ENCODE results near the gene NELL1.

DNA sequence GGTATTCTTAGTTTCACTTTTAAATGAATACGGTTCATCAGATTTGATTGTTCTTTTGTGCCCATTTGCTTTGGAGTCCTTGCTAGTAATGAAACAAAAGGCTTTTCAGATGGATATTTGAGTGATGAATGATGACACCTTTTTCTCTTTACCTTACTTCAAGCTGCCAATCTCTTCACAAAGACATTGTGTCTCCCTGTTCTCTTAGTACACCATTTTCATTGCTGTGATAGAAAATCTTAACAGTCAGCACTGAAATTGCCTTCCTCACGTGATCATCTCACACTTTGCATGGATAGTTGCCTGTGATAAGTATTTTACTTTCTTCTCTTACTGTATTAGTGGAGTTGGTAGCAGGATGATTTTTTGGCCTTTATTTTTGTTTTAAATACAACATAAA lies 396.6 kb downstream of the NELL1 start:
- TF ChIP-seq GATA2 (IDR thresholded peaks at IDR 0.05; ENCODE audit: low read depth, low read length) (no peak), GATA3 (IDR thresholded peaks at IDR 0.05; ENCODE audit: low read depth, low read length) (no peak)
